Natural killer cell (primary cell): ENCODE data around the gene MBD6. TPM values are rescaled to one million over a fixed set of nuclear protein-coding genes. Genes with fewer than 3 reads are reported as not detected.

ENCODE experiments used
- ATAC-seq, 3 donors: fragments of 150-1000 bp in 2 of 3; fragments of 200-7000 bp in 1 of 3; cut with Tn5 transposase; 1 replicate in 1 of 3; 2 replicates in 2 of 3; pipeline ENCODE4 v1.10.0; 2021; ENCODE audit warnings: mild to moderate bottlenecking in 2 of 3, moderate library complexity in 2 of 3
- DNase-seq, 2 donors: peaks; one replicate each; pipeline versions ENCODE4 v3.0.0 to v3.0.0-alpha.2; 2013 to 2021; ENCODE audit warnings: mixed read lengths in 1 of 2
- H3K27ac ChIP-seq: one replicate; pipeline ENCODE4 v1.5.1; 2013; ENCODE audit warnings: mild to moderate bottlenecking, low read length
- H3K27me3 ChIP-seq: one replicate; pipeline ENCODE4 v1.6.1; 2013; ENCODE audit warnings: low read length; ENCODE audit not compliant: control insufficient read depth, insufficient read depth
- H3K36me3 ChIP-seq: one replicate; pipeline ENCODE4 v1.6.1; 2013; ENCODE audit warnings: low read length; ENCODE audit not compliant: control insufficient read depth, insufficient read depth
- H3K4me1 ChIP-seq: one replicate; pipeline ENCODE4 v1.6.1; 2013; ENCODE audit warnings: low read length; ENCODE audit not compliant: control insufficient read depth, insufficient read depth
- H3K4me3 ChIP-seq: one replicate; pipeline ENCODE4 v1.5.1; 2013; ENCODE audit warnings: low read length
- H3K9me3 ChIP-seq: one replicate; pipeline ENCODE4 v1.6.1; 2013; ENCODE audit warnings: low read length; ENCODE audit not compliant: control insufficient read depth, insufficient read depth
- H3K27ac Mint-ChIP-seq, 2 donors: one replicate each; pipeline ENCODE4 v1.8.0; 2022; ENCODE audit warnings: mild to moderate bottlenecking in 2 of 2, mixed read lengths in 2 of 2, moderate library complexity in 1 of 2
- H3K27me3 Mint-ChIP-seq, 2 donors: one replicate each; pipeline ENCODE4 v1.8.0; 2022; ENCODE audit warnings: low read depth in 2 of 2, mixed read lengths in 2 of 2
- H3K36me3 Mint-ChIP-seq: one replicate; pipeline ENCODE4 v1.8.0; 2022; ENCODE audit warnings: mixed read lengths
- H3K4me1 Mint-ChIP-seq, 2 donors: one replicate each; pipeline ENCODE4 v1.8.0; 2022; ENCODE audit warnings: mixed read lengths in 2 of 2
- H3K4me3 Mint-ChIP-seq: one replicate; pipeline ENCODE4 v1.8.0; 2022; ENCODE audit warnings: mild to moderate bottlenecking, moderate library complexity, mixed read lengths
- H3K9me3 Mint-ChIP-seq, 2 donors: one replicate each; pipeline ENCODE4 v1.8.0; 2022; ENCODE audit warnings: mixed read lengths in 2 of 2
- CTCF ChIP-seq: fragments of 200-600 bp; IDR thresholded peaks from one replicate; pipeline ENCODE4 v1.8.0; 2022; ENCODE audit warnings: antibody characterized with exemption
- WGBS: methylation state at CpG from one replicate; pipeline ENCODE4 v1.1.7; 2013; ENCODE audit warnings: missing lambda C conversion rate; ENCODE audit not compliant: insufficient coverage; 5-methylcytosine and 5-hydroxymethylcytosine counted together
- intact Hi-C: fragments of 100-400 bp; cut with micrococcal nuclease; formaldehyde crosslinking; loops from one replicate; pipeline ENCODE4 v1.14.2; 2022
- total RNA-seq, 4 donors: library from RNA; stranded (reverse); fragments of 120-200 nt in 1 of 4; gene quantifications; one replicate each; pipeline versions ENCODE4 v1.2.3 to v1.2.4, GENCODE V29; 2013 to 2022

Gene MBD6
- total RNA-seq, 3 donors from 2014 or later (not counting 1 experiment from before 2014, with no cell fraction given) = 130 to 142 (median 139) TPM

- Mint-ChIP-seq H3K4me1 (peaks cover 4 to 7% of the 10 kb centered on the region in 2 donors), H3K4me3 (no peak overlapping the region), H3K9me3 (no peaks in the 10 kb centered on the region), H3K27me3 (no peaks in the 10 kb centered on the region), H3K27ac (peak overlapping the region in 1 of 2 donors; percentile 3), H3K36me3 (peaks cover 18% of the 10 kb centered on the region)
- H3K4me3 ChIP-seq = no peak overlapping the region
- no peak for DNase-seq
- no peak for TF ChIP-seq CTCF
- no peaks in the 10 kb centered on the region for H3K27me3 ChIP-seq
- ATAC-seq = no peak
- WGBS = 95% methylated on average over 12 of the region's 12 CpGs
- no peak overlapping the region for H3K27ac ChIP-seq
- H3K9me3 ChIP-seq = no peaks in the 10 kb centered on the region
- intact Hi-C loops = no loop called here
- H3K36me3 ChIP-seq = peaks cover 46% of the 10 kb centered on the region
- no peaks in the 10 kb centered on the region for H3K4me1 ChIP-seq
Observed at GRCh38 chr12:57497223-57498131, 25.1 kb upstream of the MBD6 start.

GRCh38 chr12:57498132-57498502, 24.5 kb upstream of the MBD6 start:
- Histone ChIP-seq H3K36me3 (peaks cover 44% of the 10 kb centered on the region), H3K9me3 (no peaks in the 10 kb centered on the region), H3K4me1 (no peaks in the 10 kb centered on the region), H3K4me3 (no peak overlapping the region), H3K27ac (no peak overlapping the region), H3K27me3 (no peaks in the 10 kb centered on the region)
- peaks cover 18% of the 10 kb centered on the region for H3K36me3 Mint-ChIP-seq
- no peak overlapping the region for H3K4me3 Mint-ChIP-seq
- 97% methylated on average over 9 of the region's 9 CpGs for WGBS
- ATAC-seq (peak in 1 of 3 donors; percentile 25), DNase-seq (no peak)
- H3K4me1 Mint-ChIP-seq = peaks cover 4 to 7% of the 10 kb centered on the region in 2 donors
- H3K27ac Mint-ChIP-seq = peak overlapping the region in 1 of 2 donors; percentile 40
- no peaks in the 10 kb centered on the region for H3K9me3 Mint-ChIP-seq
- no peak for TF ChIP-seq CTCF
- no peaks in the 10 kb centered on the region for H3K27me3 Mint-ChIP-seq
- intact Hi-C loops = no loop called here

GRCh38 chr12:57498571-57498970, 24.1 kb upstream of the MBD6 start:
- Histone ChIP-seq H3K9me3 (no peaks in the 10 kb centered on the region), H3K4me3 (no peak overlapping the region), H3K27ac (no peak overlapping the region), H3K36me3 (peaks cover 44% of the 10 kb centered on the region), H3K4me1 (no peaks in the 10 kb centered on the region), H3K27me3 (no peaks in the 10 kb centered on the region)
- ATAC-seq (no peak), DNase-seq (no peak)
- H3K4me3 Mint-ChIP-seq = no peak overlapping the region
- no peaks in the 10 kb centered on the region for H3K9me3 Mint-ChIP-seq
- peaks cover 18% of the 10 kb centered on the region for H3K36me3 Mint-ChIP-seq
- WGBS = 100% methylated on average over 3 of the region's 4 CpGs
- H3K4me1 Mint-ChIP-seq = peaks cover 4 to 7% of the 10 kb centered on the region in 2 donors
- H3K27ac Mint-ChIP-seq = peak overlapping the region in 1 of 2 donors; percentile 40
- TF ChIP-seq CTCF = no peak
- no peaks in the 10 kb centered on the region for H3K27me3 Mint-ChIP-seq
- intact Hi-C loops = no loop called here
